ENCODE measurements around the gene VSIG8. TPM values are rescaled to one million over a fixed set of nuclear protein-coding genes. Genes with fewer than 3 reads are reported as not detected.

The VSIG8 gene
- total and polyA plus RNA-seq, 9 of the 15 experiments (the other 6 are each of a cell fraction or from before 2014, with no cell fraction given), result not detected

DNA sequence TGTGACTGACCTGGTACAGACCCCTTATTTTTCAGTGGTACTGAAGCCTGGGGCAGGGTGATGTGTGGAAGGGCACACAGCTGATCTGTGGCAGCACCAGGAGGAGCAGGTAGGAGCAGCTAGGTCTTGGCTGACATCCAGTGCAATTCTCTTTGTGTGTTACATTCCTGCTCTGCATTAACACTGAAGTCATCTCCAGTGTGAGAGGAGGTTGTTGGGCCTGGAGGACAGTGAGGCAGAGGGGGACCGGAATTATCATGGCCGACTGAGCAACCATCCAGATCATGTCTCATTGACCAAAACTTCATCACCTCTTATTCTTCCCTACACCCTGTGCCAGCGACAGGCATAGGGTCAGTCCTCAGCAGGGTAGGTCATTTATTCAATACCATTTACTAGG, 34.3 kb downstream of the VSIG8 start:
- no peaks in the 10 kb centered on the region for H3K9me3 ChIP-seq (replicated peaks; ENCODE audit: control insufficient read depth, insufficient read depth, low read depth, low read length)
- peaks cover 29 to 92% of the 10 kb centered on the region in 2 experiments; a peak in 4 of 5 replicates for H3K27me3 ChIP-seq (ENCODE audit: control insufficient read depth in 2 of 2, insufficient read depth in 2 of 2, low read length in 2 of 2)
- H3K4me2 ChIP-seq (ENCODE audit: insufficient read depth, low read length), result no peak overlapping the region
- no peaks in the 10 kb centered on the region for H4K20me1 ChIP-seq (replicated peaks; ENCODE audit: control insufficient read depth, insufficient read depth, low read length)
- no peaks in the 10 kb centered on the region for H3K9me1 ChIP-seq (ENCODE audit: control insufficient read depth, insufficient read depth, low read length)
- H3K4me3 ChIP-seq, result no peak overlapping the region
- peaks cover 0 to 5% of the 10 kb centered on the region in 2 experiments; a peak in 2 of 5 replicates for H3K4me1 ChIP-seq (replicated peaks in 1 of 2; ENCODE audit: control insufficient read depth in 2 of 2, insufficient read depth in 2 of 2, low read length in 2 of 2)
- DNase-seq (ENCODE audit: extremely low read depth in 1 of 4, low spot score in 3 of 4) (no peak), ATAC-seq (no peak), FAIRE-seq (no peak)
- no peak overlapping the region for H3K27ac ChIP-seq (ENCODE audit: extremely low read depth, low read depth, low read length)
- ChIA-PET POLR2A (no interaction called here), CTCF (ENCODE audit: low intra/inter-chr PET ratio) (no interaction called here)
- intact Hi-C loops (cut with micrococcal nuclease) (no loop called here), in situ Hi-C loops (cut with MboI) (no loop called here)
- H3K36me3 ChIP-seq (ENCODE audit: control insufficient read depth, insufficient read depth, low read length), result no peaks in the 10 kb centered on the region
- 0% methylated on average over 3 of the region's 3 CpGs for WGBS (ENCODE audit: insufficient coverage, low coverage, missing lambda C conversion rate)
- TF ChIP-seq TRIM28 (IDR thresholded peaks at IDR 0.05) (no peak), PTBP1 (IDR thresholded peaks at IDR 0.05; ENCODE audit: low read depth, low read length) (no peak), MYNN (IDR thresholded peaks at IDR 0.05) (no peak), MYNN (CRISPR knock-in tag; IDR thresholded peaks at IDR 0.05) (no peak), FOXP4 (CRISPR knock-in tag; IDR thresholded peaks at IDR 0.05; ENCODE audit: borderline replicate concordance) (no peak), MCM7 (IDR thresholded peaks at IDR 0.05) (no peak), ZNF408 (CRISPR knock-in tag; IDR thresholded peaks at IDR 0.05; ENCODE audit: low read depth) (no peak), ZBTB33 (CRISPR knock-in tag; IDR thresholded peaks at IDR 0.05) (no peak), TGIF2 (CRISPR knock-in tag; IDR thresholded peaks at IDR 0.05) (no peak), HDGF (IDR thresholded peaks at IDR 0.05) (no peak), CTBP1 (IDR thresholded peaks at IDR 0.05; ENCODE audit: borderline replicate concordance) (no peak)
- no peak overlapping the region for H2AFZ ChIP-seq (ENCODE audit: low read depth, low read length)
- H3K9ac ChIP-seq (ENCODE audit: insufficient read depth in 1 of 2, low read depth in 2 of 2, low read length in 2 of 2), result no peak overlapping the region
- no peaks in the 10 kb centered on the region for H3K79me2 ChIP-seq (ENCODE audit: control insufficient read depth, insufficient read depth, low read length)
- no TSS peak for BruUV-seq (replicated peaks)

Data from K562 (cell line).